GM19240 (cell line): ENCODE data around the gene CCDC12.

Experiments used
- DNase-seq: peaks from one replicate; pipeline ENCODE4 v3.0.0; 2011; ENCODE audit warnings: low spot score; ENCODE audit not compliant: insufficient read length

Gene CCDC12

GRCh38 chr3:46976326-46977190 is at the start of gene CCDC12:
Gene CCDC12 (minus strand): TSS chr3:46976745. CDS start chr3:46976732, 13 bp downstream.
- DNase-seq, result peak; percentile 96

DNA sequence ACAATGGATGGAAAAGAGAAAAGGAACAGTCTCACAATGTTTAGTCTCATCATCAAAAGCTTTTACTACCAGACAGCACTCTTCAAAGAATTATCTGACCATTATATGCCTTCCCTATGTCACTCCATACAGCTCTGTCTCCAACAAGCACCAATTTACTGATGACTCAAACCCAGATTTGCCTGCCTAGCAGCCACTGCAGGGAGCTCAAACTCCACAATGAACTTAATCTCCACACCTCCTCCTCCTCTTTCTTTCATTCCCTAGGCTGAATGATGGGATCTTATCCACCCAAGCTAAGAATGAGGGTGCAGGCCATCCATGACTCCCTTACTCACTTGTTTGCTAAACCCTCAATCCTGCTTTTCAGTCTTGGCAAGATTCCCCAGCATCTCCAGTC is 48.4 kb upstream of the CCDC12 start:
- DNase-seq, result no peak

GRCh38 chr3:47022641-47023071 is 46.1 kb upstream of the CCDC12 start:
- no peak for DNase-seq

- no peak for DNase-seq
Observed at GRCh38 chr3:47020311-47020710, 43.8 kb upstream of the CCDC12 start.

DNA sequence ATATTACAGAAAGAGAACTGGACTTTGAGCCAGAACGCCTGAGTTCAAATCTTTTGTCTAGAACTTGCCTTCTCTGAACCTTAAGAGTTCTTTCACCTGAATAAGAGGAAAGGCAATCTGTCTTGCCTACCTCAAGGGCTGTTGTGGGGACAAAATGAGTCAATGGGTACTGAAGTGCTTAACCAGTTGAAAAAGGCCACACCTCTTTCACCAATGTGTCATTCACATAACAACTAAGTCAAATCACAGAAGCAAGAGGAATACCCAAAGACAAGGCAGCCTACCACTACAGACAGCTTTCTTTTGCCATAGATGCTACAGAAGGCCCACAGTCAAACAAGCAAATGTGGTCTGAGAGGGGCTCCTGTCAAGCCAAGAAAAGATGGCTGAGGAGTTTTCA is 42.7 kb upstream of the CCDC12 start:
- no peak for DNase-seq

DNA sequence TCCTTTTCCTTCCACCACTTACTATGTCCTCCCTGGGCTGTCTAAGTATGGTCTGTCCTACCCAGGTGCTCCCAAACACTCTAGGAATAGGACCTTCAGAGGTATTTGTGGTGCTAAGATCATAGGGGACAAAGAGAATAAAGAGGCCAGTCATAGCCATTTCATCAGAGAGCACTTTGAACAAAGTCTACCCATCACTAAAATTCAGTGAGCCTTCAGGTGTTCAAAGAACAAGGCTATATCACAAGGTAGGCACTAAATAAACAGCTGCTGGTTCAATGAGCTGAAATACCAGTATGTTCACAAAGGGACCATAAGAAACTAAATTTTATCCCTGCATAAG is 41.7 kb upstream of the CCDC12 start:
- DNase-seq, result no peak

DNA sequence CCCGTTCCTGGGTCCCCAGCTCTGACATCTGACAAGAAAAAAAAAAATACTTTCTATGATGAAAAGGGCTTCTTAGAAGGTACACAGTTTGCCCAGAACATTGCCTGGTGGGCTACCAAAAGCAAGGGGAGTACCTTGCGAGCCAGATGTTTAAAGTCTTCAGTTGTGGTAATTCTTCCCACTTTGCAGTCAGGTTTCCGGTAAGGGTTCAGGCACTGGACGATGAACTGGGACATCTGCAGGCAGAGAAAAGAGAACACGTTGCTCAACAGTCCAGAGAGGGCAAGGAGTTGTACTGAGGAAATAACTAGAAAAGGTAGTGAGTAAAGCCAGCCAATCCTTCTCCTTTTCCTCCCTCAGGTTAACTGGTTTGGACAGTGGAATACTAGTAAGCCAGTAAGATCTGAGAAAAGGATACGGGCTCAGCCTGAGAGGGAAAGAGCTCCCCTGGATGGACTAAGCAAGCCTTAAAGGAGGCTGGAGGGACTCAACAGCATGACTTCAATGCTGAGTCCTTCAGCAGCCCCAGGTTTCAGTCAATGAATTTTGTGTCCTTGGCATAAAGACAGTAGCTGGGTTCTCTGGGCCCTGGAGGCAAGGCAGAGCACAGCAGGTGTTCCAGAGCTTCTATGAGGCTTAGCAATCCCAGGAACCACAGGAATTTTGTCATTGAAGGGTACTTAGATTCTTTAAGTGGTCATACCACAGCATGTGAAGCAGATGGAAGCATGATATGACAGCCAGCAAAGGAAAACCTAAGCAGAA is 41.1 kb upstream of the CCDC12 start:
- DNase-seq, result no peak

DNA sequence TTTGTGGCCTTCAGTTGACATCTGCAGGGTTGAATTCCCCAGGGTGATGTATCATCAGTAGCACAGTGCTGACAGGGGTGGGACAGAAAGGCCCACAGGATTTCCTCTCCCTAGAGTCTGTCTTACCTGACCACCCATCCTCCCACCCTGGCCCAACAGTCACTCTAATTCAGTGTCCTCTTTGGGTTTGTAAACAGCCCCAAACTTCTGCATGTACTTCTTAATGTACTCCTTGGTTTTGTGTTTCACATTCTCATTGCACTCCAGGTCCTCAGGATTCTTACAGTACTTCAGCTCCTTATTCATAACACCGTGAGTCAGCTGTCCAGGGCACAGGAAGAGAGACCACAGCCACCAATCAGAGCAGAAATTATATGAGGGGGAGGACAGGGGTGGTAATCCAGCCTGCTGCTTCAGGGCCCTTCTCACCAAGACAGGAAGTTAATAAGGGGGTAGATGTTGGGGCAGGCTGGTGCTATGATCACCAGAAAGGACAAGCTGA is 40.4 kb upstream of the CCDC12 start:
- DNase-seq, result no peak

- DNase-seq, result no peak
Observed at GRCh38 chr3:47016086-47016933, 39.8 kb upstream of the CCDC12 start.

DNA sequence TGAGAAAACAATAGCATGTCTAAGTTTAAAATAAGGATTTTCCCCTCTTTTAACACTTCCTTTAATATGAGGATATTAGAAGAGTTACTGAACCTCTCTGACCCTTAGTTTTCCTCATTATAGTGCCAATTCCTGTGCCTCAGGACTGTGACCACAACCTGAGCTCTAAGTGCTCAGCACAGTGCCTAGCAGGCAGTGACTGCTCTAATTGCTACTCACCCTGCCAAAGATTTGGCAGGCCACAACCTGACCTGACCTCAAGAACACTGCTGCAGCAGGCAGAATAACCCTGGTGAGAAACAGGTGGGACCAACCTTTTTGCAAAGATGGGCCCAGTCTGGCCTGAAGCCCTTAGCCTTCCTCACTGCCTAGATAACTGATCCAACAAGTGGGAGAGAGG is 38.6 kb upstream of the CCDC12 start:
- DNase-seq, result no peak

DNA sequence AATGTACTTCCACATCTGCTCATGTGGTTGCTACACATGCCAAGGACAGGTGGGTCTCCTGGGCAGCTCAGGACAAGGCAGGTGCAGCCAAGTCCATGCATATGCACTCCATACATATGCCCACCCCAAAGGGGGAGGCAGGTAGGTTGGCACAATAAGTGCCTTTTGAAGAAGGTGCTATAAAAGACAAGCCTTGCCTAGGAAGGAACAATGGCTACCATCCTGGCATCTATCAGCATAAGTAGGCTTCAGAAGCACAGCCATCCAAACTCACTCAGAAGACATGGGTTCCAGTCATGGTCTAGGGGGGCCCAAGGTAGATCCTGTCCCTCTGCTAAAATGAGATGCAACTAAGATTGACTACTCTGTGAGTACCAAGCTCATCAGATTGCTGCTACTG is 37.5 kb upstream of the CCDC12 start:
- no peak for DNase-seq

GRCh38 chr3:47013231-47013630 is 36.7 kb upstream of the CCDC12 start:
- DNase-seq, result no peak

GRCh38 chr3:47012342-47013230 is 36.0 kb upstream of the CCDC12 start:
- no peak for DNase-seq

- no peak for DNase-seq
Observed at GRCh38 chr3:47011371-47011770, 34.8 kb upstream of the CCDC12 start.

- DNase-seq, result no peak
Observed at GRCh38 chr3:47010910-47011309, 34.4 kb upstream of the CCDC12 start.

GRCh38 chr3:47010111-47010712 is 33.7 kb upstream of the CCDC12 start:
- no peak for DNase-seq

DNA sequence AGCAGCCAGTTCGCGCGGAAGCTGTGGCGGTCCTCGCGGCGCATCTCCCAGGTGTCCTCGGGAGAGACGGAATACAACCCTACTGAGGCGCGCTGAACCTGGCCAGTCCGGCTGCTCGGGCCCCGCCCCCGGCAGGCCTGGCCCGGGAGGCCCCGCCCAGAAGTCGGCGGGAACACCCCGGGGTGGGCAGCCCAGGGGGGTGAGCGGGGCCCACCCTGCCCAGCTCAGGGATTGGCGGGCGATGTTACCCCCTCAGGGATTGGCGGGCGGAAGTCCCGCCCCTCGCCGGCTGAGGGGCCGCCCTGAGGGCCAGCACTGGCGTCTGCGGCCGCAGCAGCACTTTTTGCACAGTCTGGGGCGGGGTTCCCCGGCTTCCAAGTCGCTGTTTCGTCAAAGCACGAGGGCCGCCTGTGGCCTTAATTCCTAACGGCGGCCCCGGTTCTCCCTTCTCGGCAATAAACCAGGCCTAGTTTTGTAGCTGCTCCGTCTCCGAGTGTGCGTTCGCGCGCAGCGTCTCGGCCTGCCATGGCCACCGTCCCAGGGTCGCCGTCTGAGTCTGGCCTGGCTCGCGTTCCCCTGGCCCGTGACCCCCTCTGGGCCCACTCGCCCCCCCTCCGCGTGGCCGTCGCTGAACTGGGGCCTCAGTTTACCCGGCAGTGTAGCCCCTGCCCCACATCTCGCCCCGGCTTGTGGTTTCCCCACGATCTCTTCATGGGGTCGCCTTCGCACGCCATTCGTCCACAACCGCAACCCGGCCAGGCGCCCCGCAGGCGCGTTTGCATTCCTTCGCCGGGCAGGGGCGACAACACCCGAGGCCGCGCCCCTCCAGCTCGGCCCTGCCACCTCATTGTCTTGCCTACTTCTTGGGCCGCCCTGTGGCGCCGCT is 32.9 kb upstream of the CCDC12 start:
- DNase-seq, result peak; percentile 91

DNA sequence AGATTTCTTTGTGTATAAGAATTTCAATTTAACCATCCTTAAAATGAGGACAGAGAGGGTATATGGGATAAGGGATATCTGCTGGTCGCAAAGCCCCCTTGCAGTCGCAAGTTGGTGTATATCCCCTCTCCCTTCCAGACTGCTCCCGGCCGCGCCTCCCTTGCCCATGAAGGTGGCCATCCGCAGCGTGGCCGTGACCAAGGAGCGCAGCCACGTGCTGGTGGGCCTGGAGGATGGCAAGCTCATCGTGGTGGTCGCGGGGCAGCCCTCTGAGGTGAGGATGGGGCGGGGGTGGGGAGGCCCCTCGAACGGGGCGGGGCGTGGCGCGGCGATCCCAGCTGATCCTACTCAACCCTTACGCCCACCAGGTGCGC is 32.3 kb upstream of the CCDC12 start:
- no peak for DNase-seq

DNA sequence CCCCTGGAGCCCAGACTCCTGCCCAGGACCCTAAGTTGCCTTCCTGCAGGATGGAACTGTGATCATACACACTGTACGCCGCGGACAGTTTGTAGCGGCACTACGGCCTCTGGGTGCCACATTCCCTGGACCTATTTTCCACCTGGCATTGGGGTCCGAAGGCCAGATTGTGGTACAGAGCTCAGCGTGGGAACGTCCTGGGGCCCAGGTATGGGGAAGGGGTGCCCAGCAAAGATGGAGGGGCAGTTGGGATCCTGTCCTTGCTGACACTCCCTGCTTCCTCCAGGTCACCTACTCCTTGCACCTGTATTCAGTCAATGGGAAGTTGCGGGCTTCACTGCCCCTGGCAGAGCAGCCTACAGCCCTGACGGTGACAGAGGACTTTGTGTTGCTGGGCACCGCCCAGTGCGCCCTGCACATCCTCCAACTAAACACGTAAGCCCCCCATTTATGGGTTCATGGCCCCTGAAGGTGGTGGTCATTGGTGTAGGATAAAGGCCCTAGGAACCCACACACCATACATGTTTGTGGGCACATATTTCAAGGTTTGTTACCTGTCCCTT is 31.8 kb upstream of the CCDC12 start:
- DNase-seq, result no peak
